Mesenchymal stem cell (in vitro differentiated cells and primary cell): ENCODE results near the gene TMEM14B.

Source experiments
- DNase-seq: peaks from one replicate; pipeline ENCODE4 v3.0.0-alpha.2; 2013
- H2AFZ ChIP-seq: one replicate; pipeline ENCODE4 v1.6.1; 2013; ENCODE audit warnings: low read depth, mild to moderate bottlenecking, control low read depth, inconsistent platforms, low read length, moderate library complexity
- H2AK5ac ChIP-seq: 2 replicates; pipeline ENCODE4 v1.6.1; 2013; ENCODE audit warnings: low read length, moderate library complexity, mild to moderate bottlenecking, inconsistent platforms; ENCODE audit not compliant: severe bottlenecking
- H2BK120ac ChIP-seq: one replicate; pipeline ENCODE4 v1.6.1; 2013; ENCODE audit warnings: low read depth, mild to moderate bottlenecking, inconsistent platforms, low read length, moderate library complexity
- H2BK12ac ChIP-seq, 2 experiments: one replicate each; pipeline ENCODE4 v1.6.1; 2013; ENCODE audit warnings: inconsistent platforms in 2 of 2, low read length in 2 of 2, mild to moderate bottlenecking in 2 of 2, moderate library complexity in 2 of 2, control low read depth in 1 of 2
- H2BK15ac ChIP-seq: one replicate; pipeline ENCODE4 v1.6.1; 2013; ENCODE audit warnings: mild to moderate bottlenecking, low read depth, inconsistent platforms; ENCODE audit not compliant: poor library complexity, severe bottlenecking
- H2BK5ac ChIP-seq: 2 replicates; pipeline ENCODE4 v1.6.1; 2013; ENCODE audit warnings: low read depth, mild to moderate bottlenecking, low read length, control low read depth, inconsistent platforms; ENCODE audit not compliant: poor library complexity, severe bottlenecking
- H3K14ac ChIP-seq, 2 experiments: one replicate each; pipeline ENCODE4 v1.6.1; 2013; ENCODE audit warnings: inconsistent platforms in 2 of 2, low read length in 2 of 2, control low read depth in 1 of 2, mild to moderate bottlenecking in 1 of 2, moderate library complexity in 1 of 2
- H3K18ac ChIP-seq, 2 experiments: one replicate each; pipeline ENCODE4 v1.6.1; 2013; ENCODE audit warnings: inconsistent platforms in 2 of 2, low read length in 2 of 2, control low read depth in 1 of 2, low read depth in 1 of 2, mild to moderate bottlenecking in 1 of 2
- H3K23ac ChIP-seq, 2 experiments: one replicate each; pipeline ENCODE4 v1.6.1; 2013; ENCODE audit warnings: inconsistent platforms in 2 of 2, low read length in 2 of 2, mild to moderate bottlenecking in 2 of 2, moderate library complexity in 2 of 2, control low read depth in 1 of 2
- H3K27ac ChIP-seq: 2 replicates; pipeline ENCODE4 v1.5.1; 2013; ENCODE audit warnings: mild to moderate bottlenecking, moderate library complexity, low read length, control low read depth, inconsistent platforms; ENCODE audit not compliant: poor library complexity, severe bottlenecking
- H3K27me3 ChIP-seq, 2 experiments: 2 replicates each; pipeline versions ENCODE4 v1.6.1 to v1.7.0; 2013; ENCODE audit warnings: low read length in 2 of 2, mild to moderate bottlenecking in 2 of 2, moderate library complexity in 2 of 2, control low read depth in 1 of 2, inconsistent platforms in 1 of 2; ENCODE audit not compliant: control insufficient read depth in 1 of 2, insufficient read depth in 1 of 2
- H3K36me3 ChIP-seq, 2 experiments: 2 replicates each; pipeline versions ENCODE4 v1.6.1 to v1.7.0; 2013; ENCODE audit warnings: low read length in 2 of 2, control low read depth in 1 of 2, inconsistent platforms in 1 of 2, low read depth in 1 of 2, mild to moderate bottlenecking in 1 of 2; ENCODE audit not compliant: insufficient read depth in 2 of 2, control insufficient read depth in 1 of 2
- H3K4ac ChIP-seq, 2 experiments: one replicate each; pipeline ENCODE4 v1.6.1; 2013; ENCODE audit warnings: inconsistent platforms in 2 of 2, low read length in 2 of 2, mild to moderate bottlenecking in 2 of 2, moderate library complexity in 2 of 2, control low read depth in 1 of 2, low read depth in 1 of 2
- H3K4me1 ChIP-seq: 2 replicates; pipeline ENCODE4 v1.6.1; 2013; ENCODE audit warnings: low read depth, low read length, control low read depth; ENCODE audit not compliant: control insufficient read depth, insufficient read depth
- H3K4me2 ChIP-seq: 2 replicates; pipeline ENCODE4 v1.6.1; 2013; ENCODE audit warnings: low read length, mild to moderate bottlenecking, inconsistent platforms; ENCODE audit not compliant: poor library complexity, severe bottlenecking
- H3K4me3 ChIP-seq, 2 experiments: 2 replicates each; pipeline versions ENCODE4 v1.5.1 to v1.7.0; 2013; ENCODE audit warnings: low read length in 2 of 2, mild to moderate bottlenecking in 2 of 2, control low read depth in 1 of 2, low read depth in 1 of 2; ENCODE audit not compliant: insufficient read depth in 1 of 2
- H3K79me1 ChIP-seq: replicated peaks from 2 replicates; pipeline ENCODE4 v1.6.1; 2013; ENCODE audit warnings: mild to moderate bottlenecking, control low read depth, low read length, inconsistent platforms; ENCODE audit not compliant: poor library complexity, severe bottlenecking
- H3K9ac ChIP-seq: 2 replicates; pipeline ENCODE4 v1.7.0; 2013; ENCODE audit warnings: mild to moderate bottlenecking, low read length, moderate library complexity
- H3K9me3 ChIP-seq: 2 replicates; pipeline ENCODE4 v1.7.0; 2013; ENCODE audit warnings: mild to moderate bottlenecking, low read length; ENCODE audit not compliant: control insufficient read depth
- H4K8ac ChIP-seq: one replicate; pipeline ENCODE4 v1.6.1; 2013; ENCODE audit warnings: inconsistent platforms, mild to moderate bottlenecking, low read length, moderate library complexity
- H4K91ac ChIP-seq: one replicate; pipeline ENCODE4 v1.6.1; 2013; ENCODE audit warnings: mild to moderate bottlenecking, low read length, inconsistent platforms
- WGBS: methylation state at CpG from one replicate; pipeline ENCODE4 v1.1.7; 2013; ENCODE audit warnings: mixed read lengths; 5-methylcytosine and 5-hydroxymethylcytosine counted together

Gene TMEM14B

GRCh38 chr6:10722570-10722819 lies 25.1 kb upstream of the TMEM14B start:
- Histone ChIP-seq H3K36me3 (peaks cover 29% of the 10 kb centered on the region in 2 experiments), H3K9me3 (peaks cover 12% of the 10 kb centered on the region), H2BK5ac (no peak overlapping the region), H3K27ac (peak overlapping the region; percentile 75), H3K4me3 (peak overlapping the region; percentile 82 to 98), H3K27me3 (no peaks in the 10 kb centered on the region), H4K91ac (no peak overlapping the region), H4K8ac (peak overlapping the region; percentile 94), H2BK12ac (no peak overlapping the region), H3K4ac (peak overlapping the region in 1 of 2 experiments; percentile 82), H3K4me2 (peak overlapping the region; percentile 88), H3K4me1 (peaks cover 3% of the 10 kb centered on the region), H3K14ac (no peak overlapping the region), H3K9ac (peak overlapping the region; percentile 99), H3K18ac (peak overlapping the region in 1 of 2 experiments; percentile 60), H2BK15ac (no peak overlapping the region), H2AFZ (no peak overlapping the region), H3K79me1 (peaks cover 33% of the 10 kb centered on the region), H2AK5ac (no peak overlapping the region), H3K23ac (no peak overlapping the region), H2BK120ac (peak overlapping the region; percentile 15)
- no peak for DNase-seq
- 2% methylated on average over 6 of the region's 6 CpGs for WGBS

- H2BK120ac ChIP-seq = peak within 1 kb of the TSS; percentile 15
- H4K91ac ChIP-seq = peak within 1 kb of the TSS; percentile 66
- peak; percentile 98 for DNase-seq
- peak within 1 kb of the TSS in 1 of 2 experiments; percentile 81 for H3K18ac ChIP-seq
- H3K79me1 ChIP-seq = peaks cover 35% of the 10 kb centered on the region
- H3K9ac ChIP-seq = peak within 1 kb of the TSS; percentile 99
- H3K23ac ChIP-seq = no peak within 1 kb of the TSS
- H2BK15ac ChIP-seq = peak within 1 kb of the TSS; percentile 86
- H2BK5ac ChIP-seq = peak within 1 kb of the TSS; percentile 83
- peak within 1 kb of the TSS; percentile 74 to 82 for H3K4ac ChIP-seq
- peak within 1 kb of the TSS; percentile 82 to 98 for H3K4me3 ChIP-seq
- peaks cover 28 to 33% of the 10 kb centered on the region in 2 experiments for H3K36me3 ChIP-seq
- peak within 1 kb of the TSS; percentile 89 for H3K27ac ChIP-seq
- peaks cover 3% of the 10 kb centered on the region for H3K4me1 ChIP-seq
- H3K14ac ChIP-seq = no peak within 1 kb of the TSS
- no peaks in the 10 kb centered on the region for H3K27me3 ChIP-seq
- under 1% methylated on average over 51 of the region's 55 CpGs for WGBS
- no peak within 1 kb of the TSS for H2AFZ ChIP-seq
- peak within 1 kb of the TSS; percentile 88 for H3K4me2 ChIP-seq
- peak within 1 kb of the TSS; percentile 72 for H2AK5ac ChIP-seq
- peaks cover 12% of the 10 kb centered on the region for H3K9me3 ChIP-seq
- H4K8ac ChIP-seq = peak within 1 kb of the TSS; percentile 94
- H2BK12ac ChIP-seq = no peak within 1 kb of the TSS
Observed at GRCh38 chr6:10722820-10723566, 24.6 kb upstream of the TMEM14B start, which contains the start of gene TMEM14C. Gene TMEM14C (plus strand): TSS chr6:10723070. CDS start chr6:10724614, 1,544 bp downstream.

GRCh38 chr6:10723567-10723881 lies 24.1 kb upstream of the TMEM14B start:
- H3K14ac ChIP-seq = no peak overlapping the region
- 43% methylated on average over 6 of the region's 7 CpGs for WGBS
- peaks cover 3% of the 10 kb centered on the region for H3K4me1 ChIP-seq
- peak overlapping the region; percentile 5 for H2BK15ac ChIP-seq
- peak overlapping the region; percentile 89 for H3K27ac ChIP-seq
- no peak overlapping the region for H4K8ac ChIP-seq
- H3K9ac ChIP-seq = peak overlapping the region; percentile 99
- peak overlapping the region in 1 of 2 experiments; percentile 59 for H3K18ac ChIP-seq
- no peak overlapping the region for H3K4ac ChIP-seq
- peak overlapping the region; percentile 83 for H2BK5ac ChIP-seq
- H2BK12ac ChIP-seq = no peak overlapping the region
- no peak overlapping the region for H2BK120ac ChIP-seq
- H3K36me3 ChIP-seq = peaks cover 28 to 39% of the 10 kb centered on the region in 2 experiments
- no peaks in the 10 kb centered on the region for H3K27me3 ChIP-seq
- H2AK5ac ChIP-seq = no peak overlapping the region
- peaks cover 7% of the 10 kb centered on the region for H3K9me3 ChIP-seq
- H3K4me3 ChIP-seq = peak overlapping the region; percentile 82 to 98
- no peak overlapping the region for H2AFZ ChIP-seq
- no peak overlapping the region for H3K23ac ChIP-seq
- no peak overlapping the region for H4K91ac ChIP-seq
- peaks cover 36% of the 10 kb centered on the region for H3K79me1 ChIP-seq
- DNase-seq = no peak
- peak overlapping the region; percentile 87 for H3K4me2 ChIP-seq

GRCh38 chr6:10725044-10725443 lies 22.6 kb upstream of the TMEM14B start:
- no peak overlapping the region for H2AFZ ChIP-seq
- WGBS = 91% methylated on average over 6 of the region's 6 CpGs
- H4K91ac ChIP-seq = no peak overlapping the region
- no peaks in the 10 kb centered on the region for H3K27me3 ChIP-seq
- no peak overlapping the region for H3K18ac ChIP-seq
- H3K23ac ChIP-seq = no peak overlapping the region
- no peak overlapping the region for H3K4me2 ChIP-seq
- peaks cover 36 to 54% of the 10 kb centered on the region in 2 experiments for H3K36me3 ChIP-seq
- H3K79me1 ChIP-seq = peaks cover 37% of the 10 kb centered on the region
- H3K27ac ChIP-seq = no peak overlapping the region
- H2BK5ac ChIP-seq = no peak overlapping the region
- peak overlapping the region in 1 of 2 experiments; percentile 98 for H3K4me3 ChIP-seq
- no peak overlapping the region for H3K14ac ChIP-seq
- no peak overlapping the region for H3K4ac ChIP-seq
- H3K9me3 ChIP-seq = no peaks in the 10 kb centered on the region
- H3K9ac ChIP-seq = peak overlapping the region; percentile 99
- DNase-seq = no peak
- no peak overlapping the region for H2AK5ac ChIP-seq
- H2BK120ac ChIP-seq = no peak overlapping the region
- H2BK15ac ChIP-seq = no peak overlapping the region
- H3K4me1 ChIP-seq = peaks cover 3% of the 10 kb centered on the region
- H4K8ac ChIP-seq = no peak overlapping the region
- H2BK12ac ChIP-seq = no peak overlapping the region
